ENCODE data around the gene RHBDL1.
A peak's percentile ranks its signal among the peaks of the same experiment; 100 is the strongest.

RHBDL1 gene

DNA sequence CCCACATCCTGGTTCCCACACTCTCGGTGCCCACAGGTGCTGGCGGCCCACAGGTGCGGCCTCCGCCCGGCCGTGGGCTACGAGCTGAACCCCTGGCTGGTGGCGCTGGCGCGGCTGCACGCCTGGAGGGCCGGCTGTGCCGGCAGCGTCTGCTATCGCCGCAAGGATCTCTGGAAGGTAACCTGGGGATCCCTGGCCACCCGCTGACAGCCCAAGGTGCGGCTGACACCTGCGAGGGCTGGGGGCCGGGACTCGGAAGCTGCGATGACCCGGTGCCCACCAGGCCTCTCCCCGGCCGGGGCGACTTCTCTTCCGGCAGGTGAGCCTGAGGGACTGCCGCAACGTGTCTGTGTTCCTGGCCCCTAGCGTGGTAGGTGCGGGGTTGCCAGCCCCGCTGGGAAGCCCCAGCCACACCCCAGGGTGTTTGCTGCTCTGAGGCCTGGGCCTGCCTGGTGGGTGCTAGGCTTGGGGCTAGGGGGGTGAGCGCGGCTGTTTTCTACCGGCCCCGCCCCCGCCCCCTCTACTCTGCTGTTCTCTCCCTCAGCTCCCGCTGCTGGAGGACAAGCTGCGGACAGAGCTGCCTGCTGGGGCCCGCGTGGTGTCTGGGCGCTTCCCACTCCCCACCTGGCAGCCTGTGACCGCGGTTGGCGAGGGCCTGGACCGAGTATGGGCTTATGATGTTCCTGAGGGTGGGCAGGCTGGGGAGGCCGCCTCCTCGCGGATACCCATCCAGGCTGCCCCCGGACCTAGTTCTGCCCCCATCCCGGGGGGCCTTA is 46.5 kb downstream of the RHBDL1 start:
- no peak for DNase-seq

DNA sequence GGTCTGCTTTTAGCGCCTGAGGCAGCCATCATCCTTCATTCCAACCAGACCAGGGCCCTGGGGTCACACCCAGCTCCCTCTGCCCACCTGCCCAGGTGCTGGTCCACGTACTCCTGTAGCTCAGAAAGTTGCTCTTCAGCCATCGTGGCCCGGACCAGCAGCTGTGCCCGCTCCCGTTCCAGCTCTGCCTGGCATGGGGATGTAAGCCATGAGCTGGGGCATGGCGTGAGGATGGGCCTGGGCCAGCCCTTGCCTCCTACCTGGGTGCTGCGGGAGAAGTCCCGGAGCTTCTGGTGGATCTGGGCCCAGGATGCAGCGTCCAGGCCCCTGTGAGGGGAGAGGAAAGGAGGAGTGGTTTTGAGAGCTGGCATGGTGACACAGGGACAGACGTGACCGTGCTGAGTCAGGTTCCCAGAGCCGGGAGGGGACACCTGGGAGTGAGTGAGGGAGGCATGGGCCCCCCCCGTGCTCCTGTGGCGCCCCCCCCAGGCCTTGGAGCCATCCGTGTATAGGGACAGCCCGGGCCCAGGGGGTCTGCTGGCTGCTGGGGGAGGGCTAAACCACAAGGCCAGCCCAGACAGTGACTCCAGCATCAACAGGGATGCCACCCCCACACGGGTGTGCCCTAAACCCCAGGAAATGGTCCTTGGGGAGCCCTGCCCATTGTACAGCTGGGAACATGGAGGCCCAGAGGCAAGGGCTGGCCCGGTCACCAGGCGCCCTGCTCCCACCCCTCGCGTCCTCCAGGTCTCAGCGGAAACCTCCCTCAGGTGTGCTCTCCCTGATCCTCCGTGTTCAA is 47.6 kb downstream of the RHBDL1 start:
- no peak for DNase-seq

DNA sequence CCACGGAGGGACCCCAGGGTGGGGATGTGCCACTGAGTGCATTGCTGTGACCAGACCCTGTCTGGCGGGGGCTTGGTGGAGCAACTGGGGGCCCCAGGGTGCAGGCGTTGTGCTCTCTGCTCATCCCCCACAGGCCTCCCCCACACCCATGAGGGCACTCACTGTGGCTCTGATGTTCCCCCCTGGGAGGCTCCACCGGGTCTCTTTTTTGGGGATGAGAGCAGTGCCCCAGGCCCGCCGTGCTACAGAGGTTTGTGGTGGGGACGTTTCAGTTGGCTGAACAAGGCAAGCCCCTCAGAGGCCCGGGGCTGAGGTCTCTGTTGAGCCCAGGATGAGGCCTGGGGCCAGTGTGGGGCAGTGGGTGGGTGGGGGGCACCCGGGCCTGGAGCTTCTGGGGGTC is 48.2 kb downstream of the RHBDL1 start:
- no peak for DNase-seq

DNA sequence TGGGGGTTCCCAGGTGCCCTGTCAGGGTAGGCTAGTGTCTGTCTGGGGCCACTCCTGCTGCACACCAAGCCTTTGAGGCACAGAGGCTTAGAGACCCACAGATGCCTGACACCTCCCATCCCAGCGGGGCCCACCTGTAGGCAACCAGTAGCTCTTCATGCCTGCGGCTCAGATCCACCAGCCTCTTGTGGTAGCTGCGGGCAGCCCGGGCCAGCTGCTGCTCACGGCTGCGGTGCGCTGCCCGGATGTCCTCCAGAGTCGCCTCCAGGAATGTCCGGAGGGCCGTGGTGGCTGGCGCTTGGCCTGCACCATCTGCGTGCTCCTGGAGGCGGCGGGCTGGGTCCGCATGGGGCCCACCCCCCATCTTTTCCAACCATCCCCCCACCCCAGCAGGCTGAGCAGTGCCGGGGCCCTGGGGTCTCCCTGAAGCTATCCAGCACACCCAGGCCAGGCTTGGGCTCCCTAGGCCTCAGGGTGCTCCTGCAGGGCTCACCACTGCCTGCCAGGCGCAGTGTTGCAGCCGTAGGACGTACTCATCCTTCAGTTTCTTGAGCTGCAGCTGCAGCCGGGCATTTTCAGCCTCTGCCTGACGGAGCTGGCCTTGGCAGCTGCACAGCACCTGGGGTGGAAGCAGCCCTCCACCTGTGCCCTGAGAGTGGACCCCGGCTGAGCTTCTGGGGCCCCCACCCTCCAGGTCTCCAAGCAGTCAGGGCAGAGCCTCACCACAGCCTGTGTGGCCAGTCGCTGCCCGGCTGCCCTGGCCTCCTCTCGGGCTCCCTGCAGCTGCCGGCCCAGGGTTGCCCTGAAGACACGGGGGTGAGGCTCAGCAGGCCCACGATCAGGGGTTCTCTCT is 48.9 kb downstream of the RHBDL1 start:
- DNase-seq: no peak

DNA sequence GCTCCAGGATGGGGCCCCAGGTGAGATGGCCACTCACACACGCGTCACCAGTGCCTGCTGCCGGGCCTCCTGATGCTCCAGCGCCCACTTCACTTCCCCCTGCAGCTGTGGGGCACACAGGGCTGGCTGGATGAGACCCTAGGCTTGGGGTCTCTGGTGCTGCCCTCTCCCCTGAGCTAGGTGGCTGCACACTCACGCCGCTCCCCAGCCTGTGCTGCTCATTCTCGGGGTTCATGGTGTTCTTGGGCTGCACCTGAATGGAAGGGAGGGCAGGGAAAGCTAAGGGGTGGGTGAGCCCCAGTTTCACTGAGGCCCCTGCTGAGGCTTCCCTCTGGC is 49.5 kb downstream of the RHBDL1 start:
- no peak for DNase-seq

DNA sequence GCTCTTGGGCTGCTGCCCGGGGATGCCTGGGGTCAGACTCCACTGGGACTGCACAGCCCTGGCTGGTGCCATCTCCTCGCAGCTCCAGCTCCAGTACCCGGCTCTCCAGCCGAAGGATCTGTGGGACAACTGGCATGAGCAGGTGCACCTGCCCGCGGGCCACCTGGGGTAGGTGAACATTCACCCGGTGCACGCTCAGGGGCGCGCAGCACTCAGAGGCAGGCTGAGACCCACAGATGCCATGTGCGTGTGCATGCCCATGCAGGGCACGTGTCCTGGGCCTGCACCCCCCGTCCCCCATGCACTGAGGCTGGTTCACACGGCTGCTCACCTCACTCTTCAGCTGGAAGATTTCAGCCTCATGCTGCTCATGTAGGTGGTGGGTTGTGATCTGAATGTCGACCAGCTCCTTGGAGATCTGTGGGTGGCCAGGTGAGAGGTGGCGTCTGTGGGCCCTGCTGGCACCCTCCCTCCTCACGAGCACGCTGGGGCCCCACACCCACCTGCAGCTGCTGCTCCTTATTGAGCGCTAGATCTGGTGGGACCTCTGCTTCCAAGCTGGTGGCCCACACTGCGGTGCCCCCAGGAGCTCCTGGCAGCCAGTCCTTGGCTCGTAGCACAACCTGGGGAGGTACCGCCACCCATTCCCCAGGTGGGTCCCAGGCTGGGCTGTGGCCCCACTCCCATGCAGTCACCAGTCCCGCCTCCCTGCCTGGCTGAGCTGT is 50.2 kb downstream of the RHBDL1 start:
- DNase-seq: no peak

DNA sequence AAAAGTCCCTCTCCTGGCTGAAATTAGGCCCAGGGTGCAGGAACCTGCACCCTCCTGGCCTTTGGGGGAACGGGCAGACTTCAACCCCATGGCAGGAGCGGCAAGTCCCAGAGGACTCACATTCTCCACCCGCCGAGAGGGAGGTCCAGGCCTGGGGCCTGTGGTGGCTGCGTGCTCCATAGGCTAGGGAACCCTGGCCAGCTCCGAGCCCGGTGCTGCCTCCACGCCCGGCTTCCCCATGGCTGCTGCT is 50.6 kb downstream of the RHBDL1 start:
- DNase-seq: no peak

DNA sequence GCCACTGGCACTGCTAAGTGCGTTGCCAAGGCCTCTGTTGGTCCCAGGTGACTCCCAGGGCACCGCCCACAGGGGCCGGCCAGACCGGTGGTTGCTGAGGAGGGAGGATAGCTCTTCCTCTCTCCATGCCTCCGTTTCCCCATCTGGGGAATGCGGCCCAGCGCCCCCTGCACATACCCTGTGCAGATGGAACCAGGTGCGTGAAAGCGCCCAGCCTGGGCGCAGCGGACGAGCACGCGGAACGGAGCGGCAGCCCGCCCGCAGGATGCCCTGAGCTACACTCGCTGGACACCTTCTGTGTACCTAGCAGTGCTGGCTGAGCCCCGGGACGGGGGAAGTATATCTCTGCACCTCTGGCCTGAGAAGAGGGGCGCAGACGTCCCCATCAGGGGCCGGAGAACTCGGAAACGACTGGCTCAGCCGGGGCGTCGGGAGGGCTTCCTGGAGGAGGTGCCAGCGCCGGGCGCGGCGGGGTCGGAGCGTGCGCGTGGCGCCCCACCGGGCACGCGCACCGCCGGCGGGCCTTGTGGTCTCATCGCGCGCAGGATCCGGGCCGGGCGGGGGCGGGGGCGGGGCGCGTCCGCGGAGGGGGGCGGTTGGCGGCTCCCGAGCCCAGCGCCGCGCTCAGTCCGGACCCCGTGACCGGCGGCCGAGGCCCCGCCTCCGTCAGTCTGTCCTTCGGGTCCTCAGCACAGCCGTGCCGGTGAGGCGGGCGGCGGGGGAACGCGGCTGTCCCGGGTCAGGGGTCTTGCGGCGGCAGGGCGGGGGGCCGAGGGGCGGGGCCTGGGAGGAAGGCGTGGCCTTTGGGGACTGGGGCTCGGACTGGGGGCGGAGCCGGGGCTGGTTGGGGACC is 51.2 kb downstream of the RHBDL1 start, which contains the start of the genes CCDC78 and HAGHL:
Gene CCDC78, minus strand, starts transcription at position 6 of the 853 bp plus-strand sequence. CDS start 76 bp downstream, outside the sequence.
Gene HAGHL, plus strand, starts transcription at position 669 of the 853 bp plus-strand sequence. CDS start 404 bp downstream, outside the sequence.
- peak; percentile 33 for DNase-seq

DNA sequence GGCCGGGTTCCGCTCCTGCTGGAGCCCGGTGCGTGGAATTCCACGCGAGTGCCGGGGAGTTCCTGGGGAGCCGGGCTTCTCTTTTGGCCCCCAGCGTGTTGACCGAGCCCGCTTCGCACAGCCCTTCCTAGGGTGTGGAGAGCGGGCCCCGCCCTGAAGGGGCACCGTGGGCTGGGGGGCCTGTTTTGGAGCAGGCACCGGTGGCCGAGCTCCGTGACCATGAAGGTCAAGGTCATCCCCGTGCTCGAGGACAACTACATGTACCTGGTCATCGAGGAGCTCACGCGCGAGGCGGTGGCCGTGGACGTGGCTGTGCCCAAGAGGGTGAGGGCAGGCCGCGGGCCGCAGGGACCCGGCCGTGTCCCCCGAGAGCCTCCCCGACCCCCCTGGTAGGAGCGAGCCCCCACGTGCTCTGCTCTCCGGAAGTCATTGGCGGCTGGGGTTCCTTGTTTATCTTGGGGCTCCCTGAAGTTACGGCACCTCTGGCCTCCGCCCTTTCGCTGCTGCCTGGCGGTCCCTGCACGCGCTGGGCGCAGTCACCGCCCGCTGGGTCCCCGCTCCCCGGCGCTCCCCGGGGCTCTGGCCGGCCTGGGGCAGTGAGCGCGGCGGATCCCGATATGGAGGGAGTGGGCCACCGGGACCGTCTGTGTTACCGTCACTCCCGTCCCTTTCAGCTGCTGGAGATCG is 52.0 kb downstream of the RHBDL1 start:
- DNase-seq: no peak
